GM21576 (cell line): ENCODE results near the gene ZBTB21.
"Not testable (repeated sequence)": the region's sequence is repeated elsewhere in the genome, so short reads cannot be mapped to it uniquely, and the experiment has no call there.

Experiments used
- ATAC-seq: cut with Tn5 transposase; IDR thresholded peaks from one replicate; pipeline ENCODE4 v1.9.1; 2021; ENCODE audit warnings: mild to moderate bottlenecking, moderate library complexity; ENCODE audit not compliant: unreplicated experiment

ZBTB21 gene

GRCh38 chr21:41971891-41972290 is 38.3 kb downstream of the ZBTB21 start:
- no peak for ATAC-seq

- ATAC-seq: no peak
These were observed 39.2 kb downstream of the ZBTB21 start for GRCh38 chr21:41970751-41971653.

DNA sequence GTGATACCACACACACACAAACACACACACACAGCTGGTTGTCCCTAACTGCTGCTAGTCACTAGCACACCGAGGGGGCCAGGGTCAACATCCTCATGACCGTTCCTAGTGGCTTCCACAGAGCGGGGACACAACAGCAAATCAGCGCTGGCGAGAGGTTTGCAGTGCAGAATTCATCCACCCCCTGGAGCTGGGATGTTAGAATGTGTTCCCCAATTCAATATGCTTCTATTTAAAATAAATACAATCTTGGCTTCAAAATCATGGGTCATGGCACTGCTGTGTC is 40.1 kb downstream of the ZBTB21 start:
- no peak for ATAC-seq

- no peak for ATAC-seq
These were observed 42.5 kb downstream of the ZBTB21 start for GRCh38 chr21:41967708-41968107.

GRCh38 chr21:41966872-41967621 is 43.1 kb downstream of the ZBTB21 start:
- ATAC-seq: no peak

GRCh38 chr21:41966041-41966833 is 43.9 kb downstream of the ZBTB21 start:
- no peak for ATAC-seq

DNA sequence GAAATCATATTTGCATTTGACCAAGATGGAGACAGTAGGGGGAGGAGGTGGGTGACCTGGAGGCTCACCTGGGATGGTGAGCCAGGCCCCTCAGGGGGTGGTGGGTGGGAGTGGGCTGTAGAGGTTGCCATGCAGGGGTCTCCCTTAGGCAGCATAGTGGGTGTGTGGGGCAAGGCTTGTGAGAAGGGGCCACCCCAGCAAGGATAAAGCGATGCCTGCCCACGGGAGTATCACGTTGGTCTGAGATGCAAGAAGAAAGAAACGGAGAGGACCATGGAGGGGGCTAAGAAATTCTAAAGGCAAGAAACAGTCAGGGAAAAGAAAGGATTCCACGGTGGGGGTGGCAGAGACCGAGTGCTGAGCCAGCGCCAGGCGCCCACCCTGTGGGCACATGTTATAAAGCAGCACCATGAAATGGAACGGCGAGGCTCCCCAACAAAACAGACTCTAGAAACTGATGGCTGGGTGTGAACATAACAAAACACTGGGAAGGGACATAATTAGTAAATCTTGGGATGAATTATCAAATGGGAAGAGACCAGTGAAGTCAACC is 44.6 kb downstream of the ZBTB21 start:
- no peak for ATAC-seq

GRCh38 chr21:41965045-41965444 is 45.1 kb downstream of the ZBTB21 start:
- ATAC-seq: no peak

DNA sequence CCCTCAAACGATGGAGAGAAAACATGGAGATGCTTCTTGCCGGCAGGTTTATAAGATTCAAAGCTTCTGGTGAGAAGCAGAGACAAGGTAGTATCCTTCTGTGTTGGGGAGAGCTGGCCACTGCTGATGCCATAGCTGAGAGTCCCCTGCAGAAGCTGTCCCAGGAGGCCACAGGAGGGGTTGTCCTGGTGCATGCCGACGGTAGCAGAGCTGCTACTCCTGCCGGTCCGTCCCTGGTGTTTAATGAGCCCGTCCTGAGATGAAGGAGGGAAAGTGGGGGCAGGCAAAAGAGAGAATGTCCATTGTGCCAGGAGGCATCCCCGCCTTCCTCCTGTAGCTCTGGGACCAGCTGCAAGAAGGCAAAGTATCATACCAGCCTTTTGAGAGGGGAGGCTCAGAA is 46.0 kb downstream of the ZBTB21 start:
- ATAC-seq: no peak

GRCh38 chr21:41962425-41962966 is 47.7 kb downstream of the ZBTB21 start:
- ATAC-seq: no peak

DNA sequence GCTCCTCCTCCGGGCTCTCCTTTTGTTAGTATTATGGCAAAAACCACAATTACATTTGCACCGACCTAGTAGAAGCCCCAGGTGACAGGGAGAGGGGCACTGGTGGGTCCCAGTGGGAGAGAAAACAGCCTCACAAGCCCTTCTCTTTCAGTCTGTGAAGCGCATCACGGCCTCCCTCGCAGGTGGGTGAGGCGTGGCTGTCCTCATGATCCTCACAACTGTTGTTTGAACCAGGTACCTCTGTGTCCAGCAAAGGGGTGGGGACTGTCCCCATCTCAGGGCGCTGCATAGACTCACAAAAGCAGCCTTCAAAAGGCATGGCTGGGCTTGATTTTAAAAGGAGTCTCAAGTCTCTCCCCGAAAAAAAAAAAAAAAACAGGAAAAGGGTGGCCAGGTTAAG is 48.4 kb downstream of the ZBTB21 start:
- no peak for ATAC-seq

GRCh38 chr21:41961282-41961701 is 48.9 kb downstream of the ZBTB21 start:
- ATAC-seq: no peak

DNA sequence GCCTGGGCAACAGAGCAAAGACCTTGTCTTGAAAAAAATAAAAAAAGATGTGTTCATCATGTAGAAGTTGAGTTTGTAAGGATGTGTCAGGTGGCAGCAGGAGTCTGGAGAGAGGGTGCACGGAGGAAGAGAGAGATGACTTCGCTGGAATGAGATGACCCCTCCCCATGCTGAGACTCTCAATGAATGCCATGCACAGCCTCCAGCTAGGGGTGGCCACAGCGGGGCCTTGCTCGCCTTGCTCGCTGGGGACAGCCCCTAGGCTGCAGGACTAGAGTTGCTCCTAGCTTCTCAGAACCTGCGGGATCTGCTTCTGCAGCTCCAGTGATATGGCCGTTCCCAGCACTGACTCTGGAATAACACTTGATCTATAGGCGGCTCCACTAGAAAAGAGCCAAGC is 49.8 kb downstream of the ZBTB21 start:
- no peak for ATAC-seq

- not testable (repeated sequence) for ATAC-seq
These were observed 50.5 kb downstream of the ZBTB21 start for GRCh38 chr21:41959697-41960096.

DNA sequence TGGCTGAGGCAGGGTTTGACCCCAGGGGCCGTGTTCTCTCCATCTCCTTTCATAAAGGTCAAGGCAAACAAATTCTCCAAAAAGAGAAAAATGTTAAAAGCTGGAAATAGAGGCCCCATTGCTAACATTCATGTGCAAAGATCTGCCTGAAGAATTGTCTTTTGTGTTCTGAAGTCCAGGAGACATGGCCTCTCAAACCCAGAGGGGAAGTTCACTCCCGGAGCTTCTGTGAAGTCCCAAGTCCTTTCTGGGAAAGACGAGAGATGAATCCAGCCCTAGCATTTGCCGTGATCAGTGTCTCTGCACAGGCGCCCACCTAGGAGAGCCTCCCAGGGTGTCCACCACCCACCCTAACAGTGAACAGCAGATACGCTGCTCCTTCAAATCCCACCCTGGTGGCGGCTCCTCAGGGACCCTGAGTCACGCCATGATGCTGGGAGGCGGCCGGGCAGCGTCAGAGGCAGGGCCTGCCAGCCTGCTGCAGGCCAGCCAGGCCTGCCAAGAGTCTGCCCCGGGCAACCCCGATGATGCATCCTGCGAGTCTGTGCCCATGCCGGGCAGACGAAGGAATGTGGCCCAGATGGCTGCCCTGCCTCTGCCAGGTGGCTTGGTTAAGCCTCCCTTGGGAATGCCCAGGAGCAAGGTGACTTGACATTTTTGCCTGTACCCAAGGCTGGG is 51.1 kb downstream of the ZBTB21 start:
- ATAC-seq: no peak

DNA sequence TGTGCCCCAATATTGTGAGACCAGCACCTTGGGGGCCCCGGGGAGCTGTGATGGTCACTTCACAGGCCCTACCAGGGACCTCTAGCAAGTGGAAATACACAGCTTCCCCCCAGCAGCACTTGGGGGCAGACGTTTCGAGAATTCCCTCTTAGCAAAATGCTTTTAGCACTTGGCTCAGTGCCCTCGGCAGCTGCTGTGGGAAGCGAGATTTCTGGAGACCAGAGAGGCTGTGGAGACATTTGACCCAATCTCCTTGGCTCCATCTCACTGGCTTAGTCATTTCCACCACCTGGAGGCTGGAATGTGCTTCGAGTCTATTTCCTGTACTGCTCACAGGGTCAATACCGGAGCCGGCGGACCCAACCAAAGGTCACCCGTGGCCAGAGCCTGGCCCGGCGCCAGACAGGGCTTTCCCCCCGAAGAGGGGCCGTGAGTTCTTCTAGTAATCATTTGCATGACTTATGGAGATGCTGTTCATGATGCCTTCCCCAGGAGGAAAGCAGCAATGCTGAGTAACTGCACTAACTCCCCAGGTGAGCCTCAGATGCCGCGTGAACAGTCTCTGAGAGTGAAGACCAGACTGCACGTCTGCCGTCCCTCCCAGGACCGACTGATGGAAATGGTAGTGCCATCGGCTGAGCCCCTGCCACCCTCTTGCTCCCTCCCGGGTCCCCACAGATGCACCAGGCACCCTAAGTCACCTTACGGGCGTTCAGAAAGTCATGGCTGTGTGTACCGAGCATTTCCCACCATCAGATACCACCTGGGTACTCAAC is 52.0 kb downstream of the ZBTB21 start:
- ATAC-seq: no peak

GRCh38 chr21:41956926-41957729 is 53.0 kb downstream of the ZBTB21 start:
- no peak for ATAC-seq

GRCh38 chr21:41955516-41955915 is 54.6 kb downstream of the ZBTB21 start:
- ATAC-seq: no peak
